ENCODE data around the gene NCAM1.

DNA sequence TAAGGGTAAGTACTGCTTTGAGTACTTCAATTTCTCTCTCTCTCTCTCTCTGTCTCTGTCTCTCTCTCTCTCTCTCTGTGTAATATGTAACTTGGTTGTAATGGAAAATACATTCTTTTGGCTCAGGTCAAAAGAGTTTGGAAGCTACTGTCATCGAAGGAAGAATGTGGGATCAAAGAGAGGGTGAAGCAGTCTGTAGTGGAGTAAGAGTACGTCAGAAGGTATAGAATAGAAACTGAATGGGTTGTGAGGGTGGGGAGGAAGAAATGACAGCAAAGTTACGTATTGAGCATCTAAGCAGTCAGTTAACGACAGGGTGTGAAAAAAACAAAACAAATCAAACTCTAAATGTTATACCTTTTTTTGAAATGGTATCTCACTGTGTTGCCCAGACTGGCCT, 10.0 kb downstream of the NCAM1 start:
- TF ChIP-seq ATF3 (IDR thresholded peaks at IDR 0.05) = no peak
- no peak for TF ChIP-seq ATF3 (CRISPR knock-in tag; conservative IDR thresholded peaks at IDR 0.05)
- TF ChIP-seq, protein P1, sequence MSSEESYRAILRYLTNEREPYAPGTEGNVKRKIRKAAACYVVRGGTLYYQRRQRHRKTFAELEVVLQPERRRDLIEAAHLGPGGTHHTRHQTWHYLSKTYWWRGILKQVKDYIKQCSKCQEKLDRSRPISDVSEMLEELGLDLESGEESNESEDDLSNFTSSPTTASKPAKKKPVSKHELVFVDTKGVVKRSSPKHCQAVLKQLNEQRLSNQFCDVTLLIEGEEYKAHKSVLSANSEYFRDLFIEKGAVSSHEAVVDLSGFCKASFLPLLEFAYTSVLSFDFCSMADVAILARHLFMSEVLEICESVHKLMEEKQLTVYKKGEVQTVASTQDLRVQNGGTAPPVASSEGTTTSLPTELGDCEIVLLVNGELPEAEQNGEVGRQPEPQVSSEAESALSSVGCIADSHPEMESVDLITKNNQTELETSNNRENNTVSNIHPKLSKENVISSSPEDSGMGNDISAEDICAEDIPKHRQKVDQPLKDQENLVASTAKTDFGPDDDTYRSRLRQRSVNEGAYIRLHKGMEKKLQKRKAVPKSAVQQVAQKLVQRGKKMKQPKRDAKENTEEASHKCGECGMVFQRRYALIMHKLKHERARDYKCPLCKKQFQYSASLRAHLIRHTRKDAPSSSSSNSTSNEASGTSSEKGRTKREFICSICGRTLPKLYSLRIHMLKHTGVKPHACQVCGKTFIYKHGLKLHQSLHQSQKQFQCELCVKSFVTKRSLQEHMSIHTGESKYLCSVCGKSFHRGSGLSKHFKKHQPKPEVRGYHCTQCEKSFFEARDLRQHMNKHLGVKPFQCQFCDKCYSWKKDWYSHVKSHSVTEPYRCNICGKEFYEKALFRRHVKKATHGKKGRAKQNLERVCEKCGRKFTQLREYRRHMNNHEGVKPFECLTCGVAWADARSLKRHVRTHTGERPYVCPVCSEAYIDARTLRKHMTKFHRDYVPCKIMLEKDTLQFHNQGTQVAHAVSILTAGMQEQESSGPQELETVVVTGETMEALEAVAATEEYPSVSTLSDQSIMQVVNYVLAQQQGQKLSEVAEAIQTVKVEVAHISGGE (CRISPR knock-in tag; IDR thresholded peaks at IDR 0.05) = no peak
- TF ChIP-seq POLR2AphosphoS5 (IDR thresholded peaks at IDR 0.05; ENCODE audit: control insufficient read depth, insufficient read depth, low read depth, low read length) = no peak
- no peak for TF ChIP-seq ZFP30 (CRISPR knock-in tag; IDR thresholded peaks at IDR 0.05; ENCODE audit: borderline replicate concordance)
- TF ChIP-seq, protein P2, sequence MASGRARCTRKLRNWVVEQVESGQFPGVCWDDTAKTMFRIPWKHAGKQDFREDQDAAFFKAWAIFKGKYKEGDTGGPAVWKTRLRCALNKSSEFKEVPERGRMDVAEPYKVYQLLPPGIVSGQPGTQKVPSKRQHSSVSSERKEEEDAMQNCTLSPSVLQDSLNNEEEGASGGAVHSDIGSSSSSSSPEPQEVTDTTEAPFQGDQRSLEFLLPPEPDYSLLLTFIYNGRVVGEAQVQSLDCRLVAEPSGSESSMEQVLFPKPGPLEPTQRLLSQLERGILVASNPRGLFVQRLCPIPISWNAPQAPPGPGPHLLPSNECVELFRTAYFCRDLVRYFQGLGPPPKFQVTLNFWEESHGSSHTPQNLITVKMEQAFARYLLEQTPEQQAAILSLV (tag; IDR thresholded peaks at IDR 0.05) = no peak
- no peak for TF ChIP-seq CTCF (IDR thresholded peaks at IDR 0.05 in 2 of 3, conservative IDR thresholded peaks at IDR 0.05 in 1 of 3; ENCODE audit: insufficient read depth in 2 of 3, low read depth in 1 of 3, low read length in 3 of 3)
- TF ChIP-seq E2F8 (IDR thresholded peaks at IDR 0.05; ENCODE audit: low read depth, partially characterized antibody) = no peak
- no peak for TF ChIP-seq MYBL2 (IDR thresholded peaks at IDR 0.05; ENCODE audit: low read depth)
- no peak for TF ChIP-seq MYBL2 (CRISPR knock-in tag; IDR thresholded peaks at IDR 0.05; ENCODE audit: borderline replicate concordance)
- no peak for TF ChIP-seq THRB (CRISPR knock-in tag; conservative IDR thresholded peaks at IDR 0.05)
- TF ChIP-seq GTF2A2 (tag; IDR thresholded peaks at IDR 0.05) = no peak
- TF ChIP-seq FOXP1 (CRISPR knock-in tag; IDR thresholded peaks at IDR 0.05) = no peak
- TF ChIP-seq ZNF347 (CRISPR knock-in tag; IDR thresholded peaks at IDR 0.05; ENCODE audit: low read depth) = no peak

Measured in K562 (cell line).